ENCODE data around the gene MRAS.

Gene MRAS

GRCh38 chr3:138338811-138339210 lies 9.6 kb upstream of the MRAS start:
- no peak for DNase-seq (ENCODE audit: low read depth in 2 of 3, low spot score in 2 of 3)

- DNase-seq (ENCODE audit: low read depth in 2 of 3, low spot score in 2 of 3): no peak
Observed at GRCh38 chr3:138340511-138340910, 7.9 kb upstream of the MRAS start.

GRCh38 chr3:138344754-138345153 lies 3.6 kb upstream of the MRAS start:
- DNase-seq (ENCODE audit: low read depth in 2 of 3, low spot score in 2 of 3): no peak

GRCh38 chr3:138348754-138349739 lies 668 bp downstream of the MRAS start:
- DNase-seq (ENCODE audit: low read depth in 2 of 3, low spot score in 2 of 3): no peak

DNA sequence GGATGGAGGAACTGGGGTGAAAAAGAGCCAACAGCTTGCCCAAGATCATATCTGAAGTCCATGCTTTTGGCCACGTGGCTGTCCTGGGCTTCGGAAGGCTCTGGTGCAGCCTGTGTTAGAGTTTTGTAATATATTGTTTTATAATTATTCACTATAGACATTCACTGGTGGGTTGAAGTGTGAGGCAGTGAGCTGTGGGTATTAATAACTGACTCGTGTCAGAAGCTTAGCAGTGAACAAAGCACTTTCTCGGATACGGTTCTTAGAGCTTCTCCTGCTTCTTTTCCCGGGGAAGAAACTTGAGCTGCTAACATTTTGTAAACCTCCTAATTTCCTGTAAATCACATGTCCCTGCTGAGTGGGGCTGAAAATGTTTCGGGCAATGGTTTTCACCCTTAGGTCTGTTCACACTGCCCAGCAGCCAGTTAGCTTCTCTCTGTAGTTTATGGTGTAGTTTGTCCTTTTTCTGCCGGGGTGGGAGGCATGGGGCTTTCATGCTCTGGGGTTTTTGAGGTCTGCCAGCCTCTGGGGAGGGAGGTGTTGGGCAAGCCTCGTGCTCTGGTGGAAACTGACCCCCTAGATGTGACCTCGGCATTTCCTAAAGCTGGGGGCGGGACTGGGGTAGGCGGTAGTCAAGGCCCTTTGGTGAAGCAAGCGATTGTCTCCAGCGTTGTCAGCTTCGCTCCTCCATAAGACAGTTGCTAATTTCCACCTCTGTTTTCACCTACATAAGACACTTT lies 1.7 kb downstream of the MRAS start:
- no peak for DNase-seq (ENCODE audit: low read depth in 2 of 3, low spot score in 2 of 3)

DNA sequence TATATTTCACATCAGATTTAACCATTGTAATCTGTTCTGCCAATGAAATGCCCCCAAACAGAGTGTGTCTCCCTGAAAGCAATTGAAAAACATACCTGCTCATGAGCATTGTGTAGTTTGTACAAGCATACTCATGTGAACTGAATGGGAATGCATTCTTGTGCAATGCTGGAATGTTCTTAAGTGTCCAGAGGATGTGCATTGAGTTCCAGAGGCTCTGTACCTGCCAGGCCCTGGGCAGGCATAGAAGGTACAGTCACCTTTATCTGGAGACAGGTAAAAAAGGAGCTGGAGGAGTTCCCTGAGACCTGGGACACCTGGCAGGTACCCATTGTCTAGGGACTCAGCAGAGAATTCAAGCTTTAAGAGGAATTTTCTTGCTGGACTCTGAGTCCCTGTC lies 2.8 kb downstream of the MRAS start:
- DNase-seq (ENCODE audit: low read depth in 2 of 3, low spot score in 2 of 3): no peak

GRCh38 chr3:138351916-138352550 lies 3.7 kb downstream of the MRAS start:
- no peak for DNase-seq (ENCODE audit: low read depth in 2 of 3, low spot score in 2 of 3)

DNA sequence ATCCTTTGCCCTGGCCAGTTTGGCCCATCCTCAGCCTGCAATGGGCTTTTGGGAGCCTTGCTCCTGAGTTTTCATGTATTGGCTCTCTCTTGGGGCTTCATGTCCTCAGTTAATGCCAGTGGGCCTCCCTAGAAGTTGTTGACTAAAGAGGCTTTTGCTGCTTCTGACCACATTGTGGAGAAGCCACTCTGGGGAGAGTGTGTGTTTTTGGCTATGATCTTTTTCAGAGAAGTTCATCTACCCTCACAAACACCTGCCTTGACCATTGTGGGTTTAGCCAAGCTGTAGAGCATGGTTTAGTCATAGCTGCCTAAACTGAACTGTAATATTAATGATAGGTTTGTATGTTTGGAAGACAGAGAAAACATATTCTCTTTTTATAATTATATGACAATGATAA lies 6.0 kb downstream of the MRAS start:
- DNase-seq (ENCODE audit: low read depth in 2 of 3, low spot score in 2 of 3): no peak

DNA sequence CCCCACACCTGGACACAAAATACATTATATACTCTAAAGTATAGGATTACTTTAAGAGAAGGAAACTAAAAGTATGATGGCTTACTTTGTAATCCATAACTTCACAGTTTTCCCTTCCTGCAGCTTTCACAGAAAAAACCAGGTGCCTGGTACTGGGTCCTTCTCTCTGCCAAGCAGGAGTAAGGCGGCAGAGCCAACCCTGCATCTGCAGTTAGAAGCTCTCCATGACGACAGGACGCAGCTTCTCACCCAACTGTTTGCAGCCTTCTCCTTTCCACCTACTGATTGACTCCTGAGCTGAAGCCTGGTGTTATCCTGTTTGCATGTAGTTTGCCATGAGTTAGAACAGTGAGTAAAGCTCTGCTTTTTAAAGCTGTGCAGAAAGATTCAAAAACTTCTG lies 6.7 kb downstream of the MRAS start:
- DNase-seq (ENCODE audit: low read depth in 2 of 3, low spot score in 2 of 3): no peak

DNA sequence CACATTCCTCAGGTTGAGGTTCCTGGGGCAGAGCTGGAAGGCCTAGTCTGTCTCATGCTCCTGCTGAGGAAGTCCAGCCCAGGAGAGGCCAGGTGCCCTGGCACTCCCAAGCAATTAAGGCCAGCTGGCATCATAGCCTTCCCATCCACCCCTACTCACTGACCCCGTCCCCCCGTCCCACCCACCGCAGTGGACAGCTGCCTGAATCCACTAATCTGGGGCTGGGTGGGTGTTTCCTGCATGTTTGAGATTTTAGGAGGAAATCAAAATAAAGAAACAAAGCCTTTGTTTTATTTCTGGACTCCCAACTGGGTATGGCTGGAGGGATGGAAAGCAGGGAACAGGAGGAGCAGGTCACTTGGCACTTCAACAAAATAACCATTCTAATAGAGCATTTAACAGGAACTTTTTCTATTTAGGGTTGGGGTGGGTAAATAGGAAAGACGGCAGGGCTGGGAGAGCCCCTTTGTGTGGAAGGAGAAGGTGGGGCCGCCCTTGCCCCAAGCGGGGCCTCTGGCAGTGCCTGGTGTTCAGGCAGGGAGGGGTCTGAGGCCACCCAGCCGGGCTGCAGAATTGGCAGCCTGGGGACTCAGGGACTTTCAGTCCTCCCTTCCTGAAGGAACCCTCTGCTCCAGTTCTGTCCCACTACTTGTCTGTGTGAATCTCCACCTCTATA lies 8.5 kb downstream of the MRAS start:
- DNase-seq (ENCODE audit: low read depth in 2 of 3, low spot score in 2 of 3): no peak

DNA sequence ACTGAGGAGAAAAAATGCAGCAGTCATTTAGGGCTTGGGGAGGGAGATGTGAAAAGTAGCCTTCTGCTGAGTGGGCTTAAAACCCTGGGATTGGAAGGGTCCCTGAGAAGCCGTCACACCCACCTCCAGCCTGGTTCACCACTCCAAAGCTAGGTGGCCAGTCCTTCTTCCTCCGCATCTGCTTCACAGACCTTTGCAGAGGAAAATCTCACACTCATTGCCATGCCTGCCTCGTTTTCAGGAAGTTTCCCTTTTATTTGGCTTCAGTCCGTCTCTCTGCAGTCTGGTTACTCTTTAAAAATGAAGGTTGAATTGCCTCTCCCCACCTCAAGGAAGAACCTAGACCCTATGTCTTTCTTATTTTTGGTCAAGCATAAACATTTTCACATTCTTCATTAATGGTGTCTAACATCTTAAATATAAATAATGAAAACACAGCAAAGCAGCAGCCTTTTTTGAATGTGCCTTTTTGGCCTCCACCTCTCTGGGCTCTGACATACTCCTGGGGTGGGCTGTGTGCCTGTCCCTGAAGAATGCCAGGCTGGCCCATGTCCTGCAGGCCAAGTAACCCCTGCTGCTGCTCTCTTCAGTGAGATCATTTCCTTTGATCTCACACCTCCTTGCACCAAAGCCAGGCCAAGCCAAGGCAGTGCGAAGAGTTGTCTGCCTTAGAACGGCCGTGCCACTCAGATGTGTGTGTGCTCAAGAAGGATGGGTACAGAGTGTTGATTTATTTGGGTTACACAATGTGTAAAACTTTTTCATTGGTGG lies 11.0 kb downstream of the MRAS start:
- no peak for DNase-seq (ENCODE audit: low read depth in 2 of 3, low spot score in 2 of 3)

DNA sequence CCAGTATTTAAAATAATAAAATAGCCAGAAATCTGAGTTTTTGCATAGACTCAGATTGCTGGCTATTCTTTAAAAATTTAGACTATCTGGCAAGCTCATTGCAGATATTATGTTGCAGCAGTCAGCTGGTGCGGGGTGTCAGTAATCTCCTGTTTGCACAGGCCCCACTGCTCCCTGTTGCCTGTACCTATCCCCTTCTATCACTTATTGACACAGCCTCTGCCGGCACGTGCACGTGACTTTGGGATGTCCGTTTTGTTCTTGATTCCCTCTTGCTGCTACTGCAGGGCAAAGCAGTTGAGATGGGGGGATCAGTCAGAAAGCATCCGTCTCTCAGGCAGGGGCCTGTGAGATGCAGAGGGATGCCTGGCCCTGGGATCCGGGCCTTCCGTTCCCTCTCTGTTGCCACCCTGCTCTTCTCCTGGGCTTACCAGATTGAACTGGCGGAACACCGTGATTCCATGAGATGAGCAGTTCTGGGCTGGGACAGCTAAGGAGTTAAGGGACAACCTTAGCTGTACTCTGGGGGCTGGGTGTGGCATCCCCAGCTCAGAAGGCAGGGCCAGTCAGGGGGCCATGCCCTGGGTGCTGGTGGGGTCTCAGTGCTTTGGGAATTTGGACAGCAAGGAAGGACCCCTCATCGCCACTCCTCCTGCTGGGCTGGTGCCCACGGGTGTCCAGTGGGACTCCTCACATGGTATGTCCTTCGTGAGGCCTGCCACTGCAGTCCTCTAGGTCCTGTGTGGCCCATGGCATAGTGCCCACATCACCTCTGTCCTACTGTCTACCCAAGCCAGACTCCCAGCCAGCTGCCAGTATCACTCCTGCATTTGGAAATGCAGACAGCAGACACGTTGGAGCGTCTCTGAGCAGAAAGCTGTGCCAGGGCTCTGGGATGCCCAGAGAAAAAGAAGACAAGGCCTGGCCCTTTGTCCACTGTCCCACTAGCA lies 11.8 kb downstream of the MRAS start:
- no peak for DNase-seq (ENCODE audit: low read depth in 2 of 3, low spot score in 2 of 3)

- no peak for DNase-seq (ENCODE audit: low read depth in 2 of 3, low spot score in 2 of 3)
Observed at GRCh38 chr3:138360869-138361525, 12.6 kb downstream of the MRAS start.

- DNase-seq (ENCODE audit: low read depth in 2 of 3, low spot score in 2 of 3): no peak
Observed at GRCh38 chr3:138361561-138361971, 13.2 kb downstream of the MRAS start.

- no peak for DNase-seq (ENCODE audit: low read depth in 2 of 3, low spot score in 2 of 3)
Observed at GRCh38 chr3:138362538-138362937, 14.2 kb downstream of the MRAS start.

DNA sequence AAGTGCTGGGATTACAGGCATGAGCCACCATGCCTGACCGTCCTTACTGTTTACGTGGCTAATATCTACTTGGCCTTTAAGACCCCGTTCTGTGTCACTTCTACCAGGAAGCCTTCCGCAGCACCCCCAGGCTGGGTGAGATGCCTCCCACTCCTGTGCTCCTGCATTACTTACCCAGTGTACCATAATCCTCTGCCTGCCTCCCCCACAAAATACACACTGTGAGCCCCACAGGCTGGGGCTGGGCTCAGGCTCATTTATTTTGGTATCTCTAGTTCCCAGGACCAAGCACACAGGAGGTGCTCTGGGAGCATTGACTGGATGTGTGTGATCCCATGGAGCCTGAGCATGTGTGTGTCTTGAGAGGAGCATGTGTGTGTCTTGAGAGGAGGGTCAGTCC lies 14.9 kb downstream of the MRAS start:
- DNase-seq (ENCODE audit: low read depth in 2 of 3, low spot score in 2 of 3): no peak

- no peak for DNase-seq (ENCODE audit: low read depth in 2 of 3, low spot score in 2 of 3)
Observed at GRCh38 chr3:138364356-138365252, 16.2 kb downstream of the MRAS start.

- no peak for DNase-seq (ENCODE audit: low read depth in 2 of 3, low spot score in 2 of 3)
Observed at GRCh38 chr3:138365253-138365555, 16.8 kb downstream of the MRAS start.
